Fibroblast of lung (primary cell): ENCODE data around the gene PLA2G6.

Experiments
- CTCF ChIP-seq, 2 donors: IDR thresholded peaks in 1 of 2; conservative IDR thresholded peaks in 1 of 2; 1 replicate in 1 of 2; 2 replicates in 1 of 2; pipeline ENCODE4 v1.5.1; 2011 to 2012; ENCODE audit warnings: low read length in 2 of 2, control low read depth in 1 of 2, inconsistent platforms in 1 of 2, low read depth in 1 of 2, mild to moderate bottlenecking in 1 of 2
- EZH2 ChIP-seq: IDR thresholded peaks from 2 replicates; pipeline ENCODE4 v1.5.1; 2012; ENCODE audit warnings: low read length, control low read depth, mild to moderate bottlenecking; ENCODE audit errors: missing control alignments

DNA sequence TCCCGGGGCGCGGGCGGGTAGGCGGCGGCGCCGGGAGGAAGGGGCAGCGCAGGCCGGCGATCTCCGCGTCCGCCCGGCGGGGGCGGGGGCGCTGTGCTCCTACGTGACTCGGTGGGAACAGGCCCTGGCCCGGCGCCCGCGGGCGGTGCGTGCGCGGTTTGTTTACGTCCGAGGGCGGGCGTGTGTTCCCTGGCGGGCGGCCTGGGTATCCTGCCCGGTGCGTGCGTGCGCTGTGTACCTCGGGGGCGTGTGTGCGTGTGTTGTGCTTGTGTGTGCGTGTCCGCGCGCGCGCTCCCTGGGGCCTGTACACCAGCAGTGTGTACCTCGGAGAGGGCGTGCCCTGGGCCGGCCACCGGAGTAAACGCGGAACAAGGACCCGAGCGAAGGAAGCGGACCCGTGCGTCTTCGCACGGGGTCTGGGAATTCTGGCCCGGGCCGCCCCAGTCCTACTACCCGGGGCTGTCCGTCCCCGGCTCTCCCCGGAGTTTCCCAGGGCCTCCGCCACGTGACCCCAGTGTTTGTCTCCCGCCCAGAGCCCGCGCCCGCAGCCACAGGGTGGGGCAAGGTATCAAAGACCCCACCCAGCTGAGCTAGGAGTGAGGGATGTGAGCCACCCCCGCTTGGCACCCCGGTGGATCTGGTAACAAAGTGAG lies 20.9 kb upstream of the PLA2G6 start:
- TF ChIP-seq CTCF (conservative IDR thresholded peaks at IDR 0.05 in 1 of 2, IDR thresholded peaks at IDR 0.05 in 1 of 2; ENCODE audit: low read depth in 1 of 2, low read length in 2 of 2) (no peak), EZH2 (no peak)
